ENCODE measurements around the gene SALL4.
A peak's percentile ranks its signal among the peaks of the same experiment; 100 is the strongest.
"Not testable (repeated sequence)": the region's sequence is repeated elsewhere in the genome, so short reads cannot be mapped to it uniquely, and the experiment has no call there.

The SALL4 gene

GRCh38 chr20:51797357-51798025 lies 4.8 kb downstream of the SALL4 start:
- H3K4me3 Mint-ChIP-seq = no peak overlapping the region
- peaks cover 6 to 8% of the 10 kb centered on the region in 2 donors for H3K4me1 Mint-ChIP-seq (ENCODE audit: low read depth in 2 of 2)
- DNase-seq = no peak
- peaks cover 35 to 70% of the 10 kb centered on the region in 2 donors for H3K27me3 Mint-ChIP-seq
- H3K9me3 Mint-ChIP-seq = no peaks in the 10 kb centered on the region
- no peaks in the 10 kb centered on the region for H3K36me3 Mint-ChIP-seq (ENCODE audit: insufficient read depth)
- ATAC-seq (replicated peaks) = no peak
- no peak overlapping the region for H3K27ac Mint-ChIP-seq

- H3K9me3 Mint-ChIP-seq = no peaks in the 10 kb centered on the region
- no peak overlapping the region for H3K4me3 Mint-ChIP-seq
- H3K27me3 Mint-ChIP-seq = peaks cover 31 to 61% of the 10 kb centered on the region in 2 donors
- no peak for ATAC-seq (replicated peaks)
- peaks cover 6 to 7% of the 10 kb centered on the region in 2 donors for H3K4me1 Mint-ChIP-seq (ENCODE audit: low read depth in 2 of 2)
- H3K36me3 Mint-ChIP-seq (ENCODE audit: insufficient read depth) = no peaks in the 10 kb centered on the region
- no peak for DNase-seq
- no peak overlapping the region for H3K27ac Mint-ChIP-seq
Measured at GRCh38 chr20:51796340-51796739, 6.0 kb downstream of the SALL4 start.

- DNase-seq (no peak), ATAC-seq (replicated peaks) (no peak)
- H3K4me1 Mint-ChIP-seq (ENCODE audit: low read depth in 2 of 2) = no peaks in the 10 kb centered on the region
- H3K27ac Mint-ChIP-seq = no peak overlapping the region
- H3K27me3 Mint-ChIP-seq = peaks cover 11 to 54% of the 10 kb centered on the region in 2 donors
- H3K4me3 Mint-ChIP-seq = no peak overlapping the region
- H3K36me3 Mint-ChIP-seq (ENCODE audit: insufficient read depth) = no peaks in the 10 kb centered on the region
- H3K9me3 Mint-ChIP-seq = no peaks in the 10 kb centered on the region
Measured at GRCh38 chr20:51792960-51793359, 9.4 kb downstream of the SALL4 start.

- no peaks in the 10 kb centered on the region for H3K4me1 Mint-ChIP-seq (ENCODE audit: low read depth in 2 of 2)
- no peaks in the 10 kb centered on the region for H3K9me3 Mint-ChIP-seq
- H3K36me3 Mint-ChIP-seq (ENCODE audit: insufficient read depth) = no peaks in the 10 kb centered on the region
- peaks cover 6 to 49% of the 10 kb centered on the region in 2 donors for H3K27me3 Mint-ChIP-seq
- no peak overlapping the region for H3K4me3 Mint-ChIP-seq
- no peak overlapping the region for H3K27ac Mint-ChIP-seq
- ATAC-seq (replicated peaks) (no peak), DNase-seq (no peak)
Measured at GRCh38 chr20:51791626-51792025, 10.7 kb downstream of the SALL4 start.

GRCh38 chr20:51790256-51790655 lies 12.1 kb downstream of the SALL4 start:
- H3K4me3 Mint-ChIP-seq = no peak overlapping the region

GRCh38 chr20:51789434-51789833 lies 12.9 kb downstream of the SALL4 start:
- peaks cover 6 to 40% of the 10 kb centered on the region in 2 donors for H3K27me3 Mint-ChIP-seq
- no peaks in the 10 kb centered on the region for H3K4me1 Mint-ChIP-seq (ENCODE audit: low read depth in 2 of 2)
- no peaks in the 10 kb centered on the region for H3K9me3 Mint-ChIP-seq
- no peak overlapping the region for H3K4me3 Mint-ChIP-seq
- no peak for DNase-seq
- no peaks in the 10 kb centered on the region for H3K36me3 Mint-ChIP-seq (ENCODE audit: insufficient read depth)
- no peak for ATAC-seq (replicated peaks)
- H3K27ac Mint-ChIP-seq = no peak overlapping the region

More at GRCh38 chr20:51790256-51790655, 12.1 kb downstream of the SALL4 start:
- Mint-ChIP-seq H3K27ac (no peak overlapping the region), H3K36me3 (ENCODE audit: insufficient read depth) (no peaks in the 10 kb centered on the region), H3K9me3 (no peaks in the 10 kb centered on the region), H3K4me1 (ENCODE audit: low read depth in 2 of 2) (no peaks in the 10 kb centered on the region), H3K27me3 (peaks cover 6 to 40% of the 10 kb centered on the region in 2 donors)
- ATAC-seq (replicated peaks) = no peak
- DNase-seq = no peak

GRCh38 chr20:51788822-51789221 lies 13.5 kb downstream of the SALL4 start:
- Mint-ChIP-seq H3K27me3 (peaks cover 6 to 40% of the 10 kb centered on the region in 2 donors), H3K9me3 (no peaks in the 10 kb centered on the region), H3K27ac (no peak overlapping the region)

GRCh38 chr20:51784299-51784698 lies 18.0 kb downstream of the SALL4 start:
- H3K27ac Mint-ChIP-seq = no peak overlapping the region
- peaks cover 0 to 1% of the 10 kb centered on the region in 2 donors for H3K4me1 Mint-ChIP-seq (ENCODE audit: low read depth in 2 of 2)
- H3K4me3 Mint-ChIP-seq = no peak overlapping the region
- ATAC-seq (replicated peaks) (no peak), DNase-seq (no peak)
- no peaks in the 10 kb centered on the region for H3K9me3 Mint-ChIP-seq
- peaks cover 9 to 18% of the 10 kb centered on the region in 2 donors for H3K27me3 Mint-ChIP-seq
- no peaks in the 10 kb centered on the region for H3K36me3 Mint-ChIP-seq (ENCODE audit: insufficient read depth)

More at GRCh38 chr20:51788822-51789221, 13.5 kb downstream of the SALL4 start:
- Mint-ChIP-seq H3K4me1 (ENCODE audit: low read depth in 2 of 2) (peaks cover 0 to 1% of the 10 kb centered on the region in 2 donors), H3K36me3 (ENCODE audit: insufficient read depth) (no peaks in the 10 kb centered on the region), H3K4me3 (no peak overlapping the region)
- ATAC-seq (replicated peaks) (no peak), DNase-seq (no peak)

GRCh38 chr20:51778229-51778759 lies 24.0 kb downstream of the SALL4 start:
- H3K4me1 Mint-ChIP-seq (ENCODE audit: low read depth in 2 of 2); H3K36me3 Mint-ChIP-seq (ENCODE audit: insufficient read depth); DNase-seq; H3K27ac Mint-ChIP-seq; H3K9me3 Mint-ChIP-seq; H3K4me3 Mint-ChIP-seq; ATAC-seq (replicated peaks): not testable (repeated sequence)
- peaks cover 9 to 29% of the 10 kb centered on the region in 2 donors for H3K27me3 Mint-ChIP-seq

- ATAC-seq (replicated peaks) (no peak), DNase-seq (no peak)
- H3K36me3 Mint-ChIP-seq (ENCODE audit: insufficient read depth) = no peaks in the 10 kb centered on the region
- H3K27me3 Mint-ChIP-seq = peaks cover 0 to 38% of the 10 kb centered on the region in 2 donors
- no peak overlapping the region for H3K4me3 Mint-ChIP-seq
- peaks cover 0 to 3% of the 10 kb centered on the region in 2 donors for H3K9me3 Mint-ChIP-seq
- H3K4me1 Mint-ChIP-seq (ENCODE audit: low read depth in 2 of 2) = peaks cover 0 to 2% of the 10 kb centered on the region in 2 donors
- no peak overlapping the region for H3K27ac Mint-ChIP-seq
Measured at GRCh38 chr20:51775241-51775640, 27.1 kb downstream of the SALL4 start.

GRCh38 chr20:51772236-51772635 lies 30.1 kb downstream of the SALL4 start:
- ATAC-seq (replicated peaks) (no peak), DNase-seq (no peak)
- no peaks in the 10 kb centered on the region for H3K9me3 Mint-ChIP-seq
- no peak overlapping the region for H3K4me3 Mint-ChIP-seq
- H3K27me3 Mint-ChIP-seq = peaks cover 14 to 50% of the 10 kb centered on the region in 2 donors
- H3K27ac Mint-ChIP-seq = no peak overlapping the region
- no peaks in the 10 kb centered on the region for H3K36me3 Mint-ChIP-seq (ENCODE audit: insufficient read depth)
- peaks cover 9 to 11% of the 10 kb centered on the region in 2 donors for H3K4me1 Mint-ChIP-seq (ENCODE audit: low read depth in 2 of 2)

- ATAC-seq (replicated peaks) (no peak), DNase-seq (no peak)
- H3K27me3 Mint-ChIP-seq = peaks cover 14 to 53% of the 10 kb centered on the region in 2 donors
- peaks cover 9 to 11% of the 10 kb centered on the region in 2 donors for H3K4me1 Mint-ChIP-seq (ENCODE audit: low read depth in 2 of 2)
- peak overlapping the region; percentile 17 to 81 for H3K4me3 Mint-ChIP-seq
- H3K9me3 Mint-ChIP-seq = no peaks in the 10 kb centered on the region
- no peaks in the 10 kb centered on the region for H3K36me3 Mint-ChIP-seq (ENCODE audit: insufficient read depth)
- H3K27ac Mint-ChIP-seq = no peak overlapping the region
Measured at GRCh38 chr20:51769976-51770615, 32.2 kb downstream of the SALL4 start.

GRCh38 chr20:51768759-51769517 lies 33.4 kb downstream of the SALL4 start:
- Mint-ChIP-seq H3K27ac (peak overlapping the region in 1 of 2 donors; percentile 53), H3K4me3 (peak overlapping the region; percentile 77 to 81), H3K27me3 (peaks cover 14 to 64% of the 10 kb centered on the region in 2 donors), H3K36me3 (ENCODE audit: insufficient read depth) (no peaks in the 10 kb centered on the region), H3K4me1 (ENCODE audit: low read depth in 2 of 2) (peaks cover 9 to 11% of the 10 kb centered on the region in 2 donors), H3K9me3 (no peaks in the 10 kb centered on the region)
- ATAC-seq (replicated peaks) (no peak), DNase-seq (no peak)

Measured in effector memory CD8-positive, alpha-beta T cell (primary cell).